ENCODE data around the gene NQO2. TPM values are rescaled to one million over a fixed set of nuclear protein-coding genes. Genes with fewer than 3 reads are reported as not detected.
A peak's percentile ranks its signal among the peaks of the same experiment; 100 is the strongest.
"Not testable (repeated sequence)": the region's sequence is repeated elsewhere in the genome, so short reads cannot be mapped to it uniquely, and the experiment has no call there.

NQO2 gene
- total RNA-seq, 1 donor from 2014 or later: 19.2 TPM

- no peaks in the 10 kb centered on the region for H3K36me3 ChIP-seq (ENCODE audit: control insufficient read depth, insufficient read depth, low read length)
- H3K27me3 ChIP-seq (ENCODE audit: control insufficient read depth, insufficient read depth, low read length): no peaks in the 10 kb centered on the region
- peak overlapping the region; percentile 30 for H3K4me3 ChIP-seq (ENCODE audit: low read depth, low read length)
- TF ChIP-seq CTCF (IDR thresholded peaks at IDR 0.05; ENCODE audit: insufficient read depth, low read length, poor library complexity, severe bottlenecking): no peak
- DNase-seq (ENCODE audit: low read depth): no peak
Measured at GRCh38 chr6:3053231-3053508, 53.5 kb downstream of the NQO2 start.

GRCh38 chr6:3054229-3055157 is 54.8 kb downstream of the NQO2 start:
- H3K4me3 ChIP-seq (ENCODE audit: low read depth, low read length): peak overlapping the region; percentile 30
- DNase-seq (ENCODE audit: low read depth); H3K36me3 ChIP-seq (ENCODE audit: control insufficient read depth, insufficient read depth, low read length); H3K27me3 ChIP-seq (ENCODE audit: control insufficient read depth, insufficient read depth, low read length): not testable (repeated sequence)

- DNase-seq (ENCODE audit: low read depth); H3K4me3 ChIP-seq (ENCODE audit: low read depth, low read length); H3K27me3 ChIP-seq (ENCODE audit: control insufficient read depth, insufficient read depth, low read length): not testable (repeated sequence)
Measured at GRCh38 chr6:3055158-3055499, 55.4 kb downstream of the NQO2 start.

GRCh38 chr6:3057063-3057770 is 57.5 kb downstream of the NQO2 start:
- no peak for TF ChIP-seq CTCF (IDR thresholded peaks at IDR 0.05; ENCODE audit: insufficient read depth, low read length, poor library complexity, severe bottlenecking)
- Histone ChIP-seq H3K27me3 (ENCODE audit: control insufficient read depth, insufficient read depth, low read length) (no peaks in the 10 kb centered on the region), H3K36me3 (ENCODE audit: control insufficient read depth, insufficient read depth, low read length) (no peaks in the 10 kb centered on the region), H3K4me3 (ENCODE audit: low read depth, low read length) (no peak overlapping the region)
- DNase-seq (ENCODE audit: low read depth): no peak

More at GRCh38 chr6:3055158-3055499, 55.4 kb downstream of the NQO2 start:
- not testable (repeated sequence) for H3K36me3 ChIP-seq (ENCODE audit: control insufficient read depth, insufficient read depth, low read length)

GRCh38 chr6:3058957-3059356 is 59.3 kb downstream of the NQO2 start:
- Histone ChIP-seq H3K4me3 (ENCODE audit: low read depth, low read length) (no peak overlapping the region), H3K27me3 (ENCODE audit: control insufficient read depth, insufficient read depth, low read length) (no peaks in the 10 kb centered on the region), H3K36me3 (ENCODE audit: control insufficient read depth, insufficient read depth, low read length) (no peaks in the 10 kb centered on the region)
- no peak for TF ChIP-seq CTCF (IDR thresholded peaks at IDR 0.05; ENCODE audit: insufficient read depth, low read length, poor library complexity, severe bottlenecking)
- no peak for DNase-seq (ENCODE audit: low read depth)

GRCh38 chr6:3060092-3060491 is 60.4 kb downstream of the NQO2 start:
- H3K36me3 ChIP-seq (ENCODE audit: control insufficient read depth, insufficient read depth, low read length); H3K4me3 ChIP-seq (ENCODE audit: low read depth, low read length); DNase-seq (ENCODE audit: low read depth); H3K27me3 ChIP-seq (ENCODE audit: control insufficient read depth, insufficient read depth, low read length): not testable (repeated sequence)

GRCh38 chr6:3061501-3061941 is 61.8 kb downstream of the NQO2 start:
- Histone ChIP-seq H3K4me3 (ENCODE audit: low read depth, low read length) (no peak overlapping the region), H3K36me3 (ENCODE audit: control insufficient read depth, insufficient read depth, low read length) (no peaks in the 10 kb centered on the region), H3K27me3 (ENCODE audit: control insufficient read depth, insufficient read depth, low read length) (no peaks in the 10 kb centered on the region)
- DNase-seq (ENCODE audit: low read depth): no peak
- TF ChIP-seq CTCF (IDR thresholded peaks at IDR 0.05; ENCODE audit: insufficient read depth, low read length, poor library complexity, severe bottlenecking): no peak

GRCh38 chr6:3063340-3063732 is 63.6 kb downstream of the NQO2 start:
- DNase-seq (ENCODE audit: low read depth); H3K27me3 ChIP-seq (ENCODE audit: control insufficient read depth, insufficient read depth, low read length); H3K36me3 ChIP-seq (ENCODE audit: control insufficient read depth, insufficient read depth, low read length): not testable (repeated sequence)
- H3K4me3 ChIP-seq (ENCODE audit: low read depth, low read length): peak overlapping the region; percentile 74

All from kidney epithelial cell (primary cell).